K562 (cell line): Measurements from ENCODE around the gene WDR70. TPM values are rescaled to one million over a fixed set of nuclear protein-coding genes. Genes with fewer than 3 reads are reported as not detected.
A peak's percentile ranks its signal among the peaks of the same experiment; 100 is the strongest.

Source experiments
- BCOR ChIP-seq: fragments of 450-650 bp; IDR thresholded peaks from 2 replicates; pipeline ENCODE4 v1.6.1; 2016
- CEBPB ChIP-seq: fragments of 450-650 bp; IDR thresholded peaks from 2 replicates; pipeline ENCODE4 v1.6.1; 2016; ENCODE audit warnings: missing genetic modification characterization, missing compliant biosample characterization
- CTBP1 ChIP-seq: fragments of 450-650 bp; IDR thresholded peaks from 2 replicates; pipeline ENCODE4 v1.6.1; 2016; ENCODE audit warnings: borderline replicate concordance
- GABPA ChIP-seq: fragments of 200-800 bp; sonication (Bioruptor generic); conservative IDR thresholded peaks from 2 replicates; pipeline ENCODE4 v1.6.1; 2016; ENCODE audit warnings: low read depth, missing genetic modification characterization, missing compliant biosample characterization
- GTF2B ChIP-seq: IDR thresholded peaks from 2 replicates; pipeline ENCODE4 v1.6.1; 2011; ENCODE audit not compliant: insufficient read length; ENCODE audit errors: extremely low read depth
- KDM2B ChIP-seq: fragments of 250-450 bp; sonication (Bioruptor Pico); IDR thresholded peaks from 2 replicates; pipeline ENCODE4 v1.8.0; 2021; ENCODE audit warnings: mild to moderate bottlenecking, moderate library complexity
- NBN ChIP-seq: fragments of 450-650 bp; IDR thresholded peaks from 2 replicates; pipeline ENCODE4 v1.6.1; 2016; ENCODE audit warnings: low read depth, mild to moderate bottlenecking
- POLR3G ChIP-seq: IDR thresholded peaks from 2 replicates; pipeline ENCODE4 v1.6.1; 2011; ENCODE audit not compliant: insufficient read length, insufficient replicate concordance; ENCODE audit errors: extremely low read depth
- RBFOX2 ChIP-seq: fragments of 200-400 bp; formaldehyde crosslinking; IDR thresholded peaks from 2 replicates; pipeline ENCODE4 v1.6.1; 2017; ENCODE audit warnings: low read depth, mild to moderate bottlenecking, low read length, moderate library complexity
- ZNF766 ChIP-seq: fragments of 200-800 bp; sonication (Bioruptor generic); conservative IDR thresholded peaks from 2 replicates; pipeline ENCODE4 v1.6.1; 2016; ENCODE audit warnings: missing genetic modification characterization, missing compliant biosample characterization
- polyA plus RNA-seq, 8 experiments: library from polyadenylated mRNA; depleted of rRNA in 4 of 8; stranded (reverse) in 5 of 8; unstranded in 3 of 8; fragments of >200 nt; fragmentation: Nextera tagmentation in 2 of 8; fragmentation: Illumina TruSeq in 1 of 8; extraction: Ambion mirVana in 2 of 8; extraction: Trizol in 1 of 8; gene quantifications; 2 replicates each; pipeline versions ENCODE4 v1.2.1 to v1.2.3, GENCODE V29; 2011 to 2014; ENCODE audit warnings: inconsistent platforms in 1 of 8, missing spikeins in 1 of 8
- total RNA-seq, 7 experiments: library from RNA; depleted of rRNA in 6 of 7; stranded (reverse); fragments of >200 nt in 6 of 7; fragmentation: Illumina TruSeq in 2 of 7; extraction: Trizol in 2 of 7; gene quantifications; 2 replicates each; pipeline versions ENCODE4 v1.2.1 to v1.2.3, GENCODE V29; 2011 to 2021; ENCODE audit warnings: low replicate concordance in 1 of 7
- TF ChIP-seq, protein P1 (sequence below): fragments of 200-800 bp; sonication (Bioruptor generic); IDR thresholded peaks from 2 replicates; pipeline ENCODE4 v1.6.1; 2017; ENCODE audit warnings: missing genetic modification characterization, missing compliant biosample characterization
- TF ChIP-seq, protein P2 (sequence below): fragments of 250-450 bp; sonication (Bioruptor Pico); IDR thresholded peaks from 2 replicates; pipeline ENCODE4 v1.4.0; 2020; ENCODE audit warnings: borderline replicate concordance

The WDR70 gene
- total and polyA plus RNA-seq, 9 of the 15 experiments (the other 6 are each of a cell fraction or from before 2014, with no cell fraction given): 16.8 to 46.6 (median 38.8) TPM

- TF ChIP-seq, protein P1, sequence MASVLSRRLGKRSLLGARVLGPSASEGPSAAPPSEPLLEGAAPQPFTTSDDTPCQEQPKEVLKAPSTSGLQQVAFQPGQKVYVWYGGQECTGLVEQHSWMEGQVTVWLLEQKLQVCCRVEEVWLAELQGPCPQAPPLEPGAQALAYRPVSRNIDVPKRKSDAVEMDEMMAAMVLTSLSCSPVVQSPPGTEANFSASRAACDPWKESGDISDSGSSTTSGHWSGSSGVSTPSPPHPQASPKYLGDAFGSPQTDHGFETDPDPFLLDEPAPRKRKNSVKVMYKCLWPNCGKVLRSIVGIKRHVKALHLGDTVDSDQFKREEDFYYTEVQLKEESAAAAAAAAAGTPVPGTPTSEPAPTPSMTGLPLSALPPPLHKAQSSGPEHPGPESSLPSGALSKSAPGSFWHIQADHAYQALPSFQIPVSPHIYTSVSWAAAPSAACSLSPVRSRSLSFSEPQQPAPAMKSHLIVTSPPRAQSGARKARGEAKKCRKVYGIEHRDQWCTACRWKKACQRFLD (CRISPR knock-in tag): 0 out of 2 replicates have a peak, but pooled peaks have one; percentile 42
- TF ChIP-seq KDM2B (CRISPR knock-in tag) (no peak), BCOR (no peak), ZNF766 (CRISPR knock-in tag) (0 out of 2 replicates have a peak, but pooled peaks have one; percentile 44), GTF2B (no peak), GABPA (no peak), NBN (no peak), CEBPB (tag) (peak; percentile 16; the same call in 1 of the 2 replicates), RBFOX2 (no peak), POLR3G (no peak), CTBP1 (no peak)
- TF ChIP-seq, protein P2, sequence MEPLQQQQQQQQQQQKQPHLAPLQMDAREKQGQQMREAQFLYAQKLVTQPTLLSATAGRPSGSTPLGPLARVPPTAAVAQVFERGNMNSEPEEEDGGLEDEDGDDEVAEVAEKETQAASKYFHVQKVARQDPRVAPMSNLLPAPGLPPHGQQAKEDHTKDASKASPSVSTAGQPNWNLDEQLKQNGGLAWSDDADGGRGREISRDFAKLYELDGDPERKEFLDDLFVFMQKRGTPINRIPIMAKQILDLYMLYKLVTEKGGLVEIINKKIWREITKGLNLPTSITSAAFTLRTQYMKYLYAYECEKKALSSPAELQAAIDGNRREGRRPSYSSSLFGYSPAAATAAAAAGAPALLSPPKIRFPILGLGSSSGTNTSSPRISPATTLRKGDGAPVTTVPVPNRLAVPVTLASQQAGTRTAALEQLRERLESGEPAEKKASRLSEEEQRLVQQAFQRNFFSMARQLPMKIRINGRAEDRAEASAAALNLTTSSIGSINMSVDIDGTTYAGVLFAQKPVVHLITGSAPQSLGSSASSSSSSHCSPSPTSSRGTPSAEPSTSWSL (CRISPR knock-in tag): no peak
Observed at GRCh38 chr5:37557734-37558293, 178.7 kb downstream of the WDR70 start (continued).
